ENCODE measurements around the gene LRRK1. TPM values are rescaled to one million over a fixed set of nuclear protein-coding genes. Genes with fewer than 3 reads are reported as not detected.

Gene LRRK1
- total RNA-seq, 1 donor from 2014 or later = 21.1 TPM

DNA sequence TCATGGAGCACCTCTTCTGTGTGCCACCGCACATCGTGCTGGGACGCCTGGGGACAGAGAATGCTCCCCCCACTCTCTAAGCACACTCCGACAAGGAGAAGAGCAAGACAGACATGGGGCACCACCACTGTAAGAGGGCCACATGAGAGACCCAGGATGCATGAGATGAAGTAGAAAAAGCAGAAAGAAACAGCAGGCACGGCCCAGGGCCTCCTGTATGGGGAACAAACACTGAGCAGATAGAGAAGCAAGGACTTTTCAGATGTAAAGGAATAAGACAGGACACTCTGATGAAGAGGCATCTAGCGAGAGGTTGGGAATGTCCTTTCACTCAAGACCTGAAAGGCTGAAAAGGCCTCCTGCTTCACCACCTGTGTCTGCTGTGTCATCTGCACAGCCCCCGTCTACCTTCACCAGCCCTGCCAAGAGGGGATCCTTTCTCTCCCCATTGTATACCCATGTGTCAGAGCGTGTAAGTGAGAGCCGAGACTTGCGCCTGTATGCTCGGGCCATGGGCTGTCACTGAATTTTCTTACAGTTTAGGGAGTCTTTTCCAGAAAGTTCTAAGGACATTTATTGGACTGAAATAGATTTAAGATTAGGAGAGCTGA is 125.6 kb downstream of the LRRK1 start:
- Histone ChIP-seq H3K27ac (peak overlapping the region; percentile 74), H3K36me3 (peaks cover 0 to 14% of the 10 kb centered on the region in 2 donors), H3K9me3 (no peaks in the 10 kb centered on the region), H3K4me3 (no peak overlapping the region), H3K4me1 (peaks cover 27% of the 10 kb centered on the region), H3K27me3 (no peaks in the 10 kb centered on the region)
- peak; percentile 67 to 87 for DNase-seq (ENCODE audit: extremely low spot score in 2 of 2)
- intact Hi-C loops (cut with DNase I) = no loop called here
- TF ChIP-seq POLR2A (IDR thresholded peaks at IDR 0.05) (no peak), POLR2AphosphoS5 (IDR thresholded peaks at IDR 0.05; ENCODE audit: insufficient read depth in 1 of 2, low read depth in 1 of 2) (no peak), CTCF (IDR thresholded peaks at IDR 0.05) (no peak)

- Histone ChIP-seq H3K27ac (peak overlapping the region; percentile 74), H3K4me3 (no peak overlapping the region), H3K4me1 (peaks cover 27% of the 10 kb centered on the region), H3K36me3 (peaks cover 0 to 14% of the 10 kb centered on the region in 2 donors), H3K27me3 (no peaks in the 10 kb centered on the region), H3K9me3 (no peaks in the 10 kb centered on the region)
- TF ChIP-seq POLR2AphosphoS5 (IDR thresholded peaks at IDR 0.05; ENCODE audit: insufficient read depth in 1 of 2, low read depth in 1 of 2) = peak; percentile 38 to 58
- TF ChIP-seq CTCF (IDR thresholded peaks at IDR 0.05) = no peak
- DNase-seq (ENCODE audit: extremely low spot score in 2 of 2) = peak in 1 of 2 donors; percentile 91
- intact Hi-C loops (cut with DNase I) = no loop called here
These were observed 126.1 kb downstream of the LRRK1 start for GRCh38 chr15:101045236-101045646.

GRCh38 chr15:101045835-101046691 is 126.9 kb downstream of the LRRK1 start:
- Histone ChIP-seq H3K4me1 (peaks cover 35% of the 10 kb centered on the region), H3K9me3 (no peaks in the 10 kb centered on the region), H3K27ac (peak overlapping the region; percentile 74), H3K27me3 (no peaks in the 10 kb centered on the region), H3K36me3 (peaks cover 0 to 13% of the 10 kb centered on the region in 2 donors), H3K4me3 (no peak overlapping the region)
- TF ChIP-seq POLR2AphosphoS5 (IDR thresholded peaks at IDR 0.05; ENCODE audit: insufficient read depth in 1 of 2, low read depth in 1 of 2) (no peak), POLR2A (IDR thresholded peaks at IDR 0.05) (no peak), CTCF (IDR thresholded peaks at IDR 0.05) (no peak)
- peak; percentile 55 to 77 for DNase-seq (ENCODE audit: extremely low spot score in 2 of 2)
- intact Hi-C loops (cut with DNase I) = no loop called here

GRCh38 chr15:101046826-101047225 is 127.7 kb downstream of the LRRK1 start:
- Histone ChIP-seq H3K9me3 (no peaks in the 10 kb centered on the region), H3K4me3 (no peak overlapping the region), H3K4me1 (peaks cover 35% of the 10 kb centered on the region), H3K36me3 (peaks cover 0 to 5% of the 10 kb centered on the region in 2 donors), H3K27me3 (no peaks in the 10 kb centered on the region), H3K27ac (peak overlapping the region; percentile 74)
- peak; percentile 64 to 80 for DNase-seq (ENCODE audit: extremely low spot score in 2 of 2)
- intact Hi-C loops (cut with DNase I) = no loop called here
- no peak for TF ChIP-seq POLR2A (IDR thresholded peaks at IDR 0.05)

DNA sequence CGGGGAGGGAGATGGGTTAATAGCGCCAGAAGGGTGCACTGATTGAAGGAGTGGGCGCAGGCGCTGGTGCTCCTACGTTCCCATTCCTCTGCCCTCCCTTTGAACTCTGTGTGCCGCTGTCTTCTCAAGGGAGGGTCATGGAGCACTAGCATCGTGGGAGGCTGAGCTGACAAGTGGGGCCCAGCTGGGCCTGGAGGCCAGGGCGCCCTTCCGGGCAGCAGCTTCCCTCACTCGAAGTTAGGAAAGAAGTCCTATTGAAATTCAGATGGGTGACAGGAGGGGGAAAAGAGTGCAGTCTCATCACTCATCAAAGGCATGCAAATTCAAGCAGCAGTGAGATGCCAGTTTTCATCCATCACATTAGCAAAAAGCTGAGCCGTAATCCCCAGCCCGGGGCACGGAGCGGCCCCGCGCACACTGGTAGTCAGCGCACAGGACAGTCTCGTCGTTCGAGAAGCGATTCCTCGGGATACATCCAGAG is 128.2 kb downstream of the LRRK1 start:
- Histone ChIP-seq H3K36me3 (peaks cover 0 to 4% of the 10 kb centered on the region in 2 donors), H3K4me3 (no peak overlapping the region), H3K27ac (peak overlapping the region; percentile 74), H3K9me3 (no peaks in the 10 kb centered on the region), H3K27me3 (no peaks in the 10 kb centered on the region), H3K4me1 (peaks cover 35% of the 10 kb centered on the region)
- intact Hi-C loops (cut with DNase I) = no loop called here
- TF ChIP-seq CTCF (IDR thresholded peaks at IDR 0.05) (no peak), POLR2A (IDR thresholded peaks at IDR 0.05) (no peak), POLR2AphosphoS5 (IDR thresholded peaks at IDR 0.05; ENCODE audit: insufficient read depth in 1 of 2, low read depth in 1 of 2) (peak in 1 of 2 donors; percentile 75)
- peak; percentile 83 to 92 for DNase-seq (ENCODE audit: extremely low spot score in 2 of 2)
